HG03095 (cell line): Measurements from ENCODE around the gene COMT.

Experiments
- ATAC-seq: cut with Tn5 transposase; IDR thresholded peaks from one replicate; pipeline ENCODE4 v1.9.1; 2021; ENCODE audit warnings: moderate library complexity; ENCODE audit not compliant: unreplicated experiment

The COMT gene

GRCh38 chr22:20009018-20009491, 67.5 kb downstream of the COMT start:
- no peak for ATAC-seq

- no peak for ATAC-seq
These were observed 68.2 kb downstream of the COMT start for GRCh38 chr22:20009582-20010306.

DNA sequence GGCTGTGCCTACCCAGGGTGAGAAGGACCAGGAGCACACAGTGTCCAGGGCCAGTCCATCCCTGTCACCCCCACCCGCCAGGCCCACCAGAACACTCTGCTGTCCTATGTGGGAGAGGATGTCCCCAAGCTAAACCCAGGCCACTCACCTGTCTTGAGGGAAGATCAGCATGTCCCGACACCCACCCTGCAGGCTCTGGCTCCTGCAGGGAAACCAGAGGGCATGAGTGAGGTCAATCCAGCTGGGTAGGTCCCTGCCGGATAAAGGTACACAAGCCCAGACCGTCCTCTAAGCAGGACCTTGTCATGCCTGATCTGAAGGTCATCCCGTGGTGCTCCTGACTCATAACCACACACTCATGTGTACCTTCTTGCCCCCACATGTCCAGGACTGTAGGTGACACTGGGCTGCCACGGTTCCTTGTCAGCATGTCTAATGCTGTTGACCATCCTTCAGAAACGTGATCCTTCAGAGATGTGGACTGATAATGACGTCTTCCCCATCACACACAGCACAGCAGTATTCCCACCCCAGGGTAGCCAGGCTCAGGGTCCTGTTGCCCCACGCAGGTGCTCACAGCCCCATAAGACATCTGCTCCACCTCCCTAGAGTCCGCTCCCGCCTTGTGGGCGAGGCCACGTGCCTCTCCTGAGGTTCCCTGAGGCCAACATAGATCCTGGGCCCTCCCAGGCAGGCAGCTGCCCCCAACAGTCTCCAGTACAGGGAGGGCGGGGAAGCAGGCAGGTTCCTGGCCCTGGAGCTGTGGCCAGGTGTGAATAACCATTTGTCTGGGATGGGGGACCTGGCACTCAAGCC, 68.9 kb downstream of the COMT start:
- no peak for ATAC-seq

DNA sequence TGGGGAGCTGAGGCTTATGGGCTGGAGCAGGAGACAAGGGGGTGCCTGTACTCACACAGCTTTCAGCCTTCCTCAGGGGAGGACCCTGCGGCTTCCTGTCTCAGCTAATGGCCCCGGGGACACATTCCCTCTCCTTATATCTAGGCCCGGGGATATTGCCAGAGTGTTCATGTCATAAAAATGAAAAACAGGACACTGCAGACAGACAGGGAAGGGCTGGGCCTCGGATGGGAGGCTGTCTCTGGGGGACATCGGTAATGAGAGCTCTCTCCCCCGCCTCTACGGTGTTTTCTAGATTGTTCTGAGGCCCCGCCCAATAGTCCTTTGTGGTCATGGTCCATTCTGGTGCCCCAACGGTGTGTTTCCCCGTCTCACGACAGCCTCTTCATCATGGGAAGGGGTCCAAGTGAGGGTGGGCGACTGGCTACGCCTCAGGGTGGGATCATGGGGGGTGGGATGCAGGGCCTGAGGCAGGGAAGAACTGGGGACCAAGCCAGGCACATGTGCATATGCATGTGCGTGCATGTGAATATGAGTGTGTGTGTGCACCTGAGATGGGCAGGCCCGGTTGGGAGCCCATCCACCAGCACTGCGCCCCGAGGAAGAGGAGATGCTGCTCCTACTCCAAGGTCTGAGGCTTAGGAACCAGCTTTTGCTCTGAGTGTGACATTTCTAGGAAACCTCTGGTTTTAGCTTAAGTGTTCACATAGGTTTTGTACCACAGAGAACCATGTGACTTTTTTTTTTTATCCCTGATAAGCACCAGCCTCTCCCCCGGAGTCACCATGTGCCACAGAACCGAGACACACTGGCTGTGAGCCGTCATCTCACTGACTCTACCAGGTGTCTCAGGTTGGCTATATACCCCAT, 69.8 kb downstream of the COMT start:
- no peak for ATAC-seq

DNA sequence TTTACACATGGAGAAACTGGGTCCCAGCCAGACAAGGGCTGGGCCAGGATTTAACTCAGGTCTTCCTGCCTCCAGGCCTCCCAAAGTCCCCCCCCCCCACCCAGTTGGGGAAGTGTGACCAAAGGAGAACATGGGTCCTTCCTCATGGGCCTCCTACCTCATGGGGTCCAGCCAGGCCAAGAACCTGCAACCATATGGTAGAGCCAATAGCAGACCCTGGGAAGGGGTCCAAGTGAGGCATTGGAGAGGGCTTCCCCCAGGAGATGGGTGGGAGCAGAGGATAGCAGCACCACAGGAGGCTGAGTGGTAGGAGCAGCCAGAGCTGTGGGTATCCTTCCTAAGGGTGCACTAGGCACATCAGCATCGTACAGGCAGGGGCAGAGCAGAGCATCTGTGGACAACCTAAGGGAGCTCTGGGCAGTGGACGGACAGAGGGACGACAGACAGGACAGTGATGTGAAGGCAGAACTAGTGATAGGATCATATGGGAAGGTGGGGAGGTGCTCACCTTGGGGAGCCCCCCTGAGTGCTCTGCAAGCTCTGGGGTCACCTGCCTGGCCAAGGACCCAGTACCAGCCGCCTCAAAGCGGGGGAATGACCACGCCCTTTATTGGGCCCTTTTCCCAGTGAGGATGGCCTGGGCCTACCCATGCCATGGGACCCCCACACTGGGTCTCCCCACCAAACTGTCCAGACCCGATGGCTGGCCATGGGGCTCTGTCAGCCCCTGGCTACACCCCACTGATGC, 70.6 kb downstream of the COMT start:
- ATAC-seq = no peak

- no peak for ATAC-seq
These were observed 71.3 kb downstream of the COMT start for GRCh38 chr22:20012741-20013331.

GRCh38 chr22:20013382-20013871, 71.9 kb downstream of the COMT start:
- no peak for ATAC-seq

GRCh38 chr22:20014526-20015186, 73.1 kb downstream of the COMT start:
- no peak for ATAC-seq

- no peak for ATAC-seq
These were observed 73.6 kb downstream of the COMT start for GRCh38 chr22:20015187-20015625.

GRCh38 chr22:20015971-20016733, 74.6 kb downstream of the COMT start:
- ATAC-seq = no peak

DNA sequence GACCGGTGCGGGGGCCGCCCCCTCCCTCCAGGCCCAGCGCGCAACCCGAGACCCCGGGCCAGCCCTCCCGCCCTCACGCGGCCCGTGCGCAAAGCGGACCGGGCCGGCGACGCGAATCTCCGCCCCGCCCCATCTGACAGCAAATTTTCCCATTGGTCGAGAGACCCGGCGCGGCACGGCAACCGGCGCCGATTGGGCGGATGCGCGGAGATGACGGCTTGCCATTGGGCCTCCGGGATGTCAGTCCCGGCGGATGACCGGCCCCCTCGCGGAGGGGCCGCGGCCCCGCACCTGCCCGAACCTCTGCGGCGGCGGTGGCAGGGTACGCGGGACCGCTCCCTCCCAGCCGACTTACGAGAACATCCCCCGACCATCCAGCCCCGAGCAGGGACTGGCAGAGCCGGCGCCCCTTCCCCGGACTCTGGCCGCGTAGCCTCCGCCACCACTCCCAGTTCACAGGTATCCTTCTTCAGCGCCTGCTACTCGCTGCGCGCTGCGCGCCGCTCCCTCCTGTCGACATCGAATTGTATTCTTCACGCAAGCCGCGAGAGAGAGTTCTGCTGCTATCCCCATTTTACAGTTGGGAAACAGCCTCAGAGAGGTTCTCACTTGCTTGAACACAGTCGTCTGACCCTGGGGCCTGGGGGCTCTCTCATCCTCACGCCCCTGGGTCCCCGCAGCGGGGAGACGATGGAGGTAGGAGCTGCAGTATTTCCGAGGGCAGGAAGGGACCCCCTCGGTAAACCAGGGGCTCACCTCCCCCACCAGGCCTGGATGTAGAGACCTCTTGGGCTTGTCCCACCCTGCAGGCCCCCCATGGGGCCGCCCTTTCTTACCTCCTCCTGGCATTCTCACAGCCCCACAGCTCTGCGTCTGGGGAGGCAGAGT, 75.4 kb downstream of the COMT start, which contains the start of gene ARVCF:
TSS of gene ARVCF (minus strand) at position 90 of the 888 bp plus-strand sequence. CDS start 26,029 bp downstream, outside the sequence.
- no peak for ATAC-seq

DNA sequence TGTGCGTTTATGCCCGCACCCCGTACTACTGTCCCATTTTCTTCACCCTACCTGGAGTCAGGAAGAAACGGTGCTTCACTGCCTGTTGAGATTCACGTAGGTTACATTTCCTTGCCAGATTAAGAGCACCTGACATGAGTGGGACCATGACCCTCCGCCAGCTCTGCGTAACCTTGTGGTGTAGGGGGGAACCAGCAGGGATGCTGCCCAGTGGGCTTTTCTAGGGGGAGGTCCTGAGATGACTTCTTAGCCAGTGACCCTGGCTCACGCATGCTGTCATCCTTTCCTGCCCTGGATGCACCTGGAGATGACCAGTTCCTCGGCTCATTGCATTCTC, 76.0 kb downstream of the COMT start:
- no peak for ATAC-seq

DNA sequence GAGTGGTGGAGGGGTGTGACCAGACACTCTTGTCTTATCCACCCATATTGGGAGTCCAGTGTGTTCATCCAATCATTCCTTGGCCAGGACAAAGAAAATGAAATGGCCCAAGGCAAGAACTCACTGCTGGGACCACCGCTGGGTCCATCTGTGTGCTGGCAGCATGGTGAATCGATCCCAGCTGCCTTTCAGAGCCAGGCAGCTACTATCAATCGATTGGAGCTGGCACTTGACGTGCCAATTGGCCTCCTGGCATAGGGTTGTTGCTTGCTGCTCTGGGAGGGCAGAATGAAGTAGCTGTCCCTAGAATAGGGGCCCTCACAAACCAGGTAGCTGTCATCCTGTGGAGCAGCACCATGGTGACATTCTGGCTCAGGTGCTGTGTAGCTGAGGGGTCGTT, 76.4 kb downstream of the COMT start:
- no peak for ATAC-seq
